Adrenal gland (tissue), 12 donors: ENCODE measurements around the gene NRXN3. TPM values are rescaled to one million over a fixed set of nuclear protein-coding genes. Genes with fewer than 3 reads are reported as not detected.

Experiments used
- DNase-seq, 7 donors: peaks; one replicate each; pipeline ENCODE4 v3.0.0-alpha.2; 2019 to 2020
- H3K27ac ChIP-seq, 5 donors: fragments of 200-600 bp; sonication (generic) in 4 of 5; 1 replicate in 3 of 5; 2 replicates in 2 of 5; pipeline versions ENCODE4 v1.5.1 to v1.8.0; 2016 to 2020; ENCODE audit warnings: mild to moderate bottlenecking in 1 of 5
- H3K27me3 ChIP-seq: fragments of 200-600 bp; 2 replicates; pipeline ENCODE4 v1.8.0; 2021
- H3K36me3 ChIP-seq, 2 donors: fragments of 200-600 bp; replicated peaks in 1 of 2; 1 replicate in 1 of 2; 2 replicates in 1 of 2; pipeline versions ENCODE4 v1.5.1 to v1.8.0; 2018 to 2022
- H3K4me1 ChIP-seq, 2 donors: fragments of 200-600 bp; replicated peaks in 1 of 2; 1 replicate in 1 of 2; 2 replicates in 1 of 2; pipeline versions ENCODE4 v1.5.1 to v1.8.0; 2018 to 2021
- H3K4me3 ChIP-seq, 4 donors: fragments of 200-600 bp; sonication (generic) in 3 of 4; one replicate each; pipeline ENCODE4 v1.5.1; 2016 to 2018
- H3K9me3 ChIP-seq, 3 donors: fragments of 200-600 bp; sonication (generic) in 1 of 3; replicated peaks in 1 of 3; 1 replicate in 2 of 3; 2 replicates in 1 of 3; pipeline versions ENCODE4 v1.5.1 to v1.8.0; 2016 to 2021
- CTCF ChIP-seq, 6 experiments: fragments of 450-650 bp in 4 of 6; fragments of 200-600 bp in 2 of 6; sonication (generic) in 1 of 6; IDR thresholded peaks; 1 replicate in 5 of 6; 2 replicates in 1 of 6; pipeline versions ENCODE4 v1.5.1 to v1.8.0; 2016 to 2021; ENCODE audit warnings: antibody characterized with exemption in 6 of 6, mild to moderate bottlenecking in 2 of 6, moderate library complexity in 1 of 6
- POLR2A ChIP-seq, 2 donors: fragments of 450-650 bp; IDR thresholded peaks; one replicate each; pipeline ENCODE4 v1.6.1; 2017; ENCODE audit warnings: antibody characterized with exemption in 2 of 2, mild to moderate bottlenecking in 2 of 2, moderate library complexity in 1 of 2
- WGBS, 4 donors: extraction: QIAGEN DNeasy Blood & Tissue Kit in 2 of 4; methylation state at CpG; one replicate each; pipeline versions ENCODE4 v1.1.5 to v1.1.7; 2013 to 2017; 5-methylcytosine and 5-hydroxymethylcytosine counted together
- intact Hi-C, 2 donors: fragments of 100-400 bp; cut with DNase I; formaldehyde crosslinking; loops; one replicate each; pipeline versions ENCODE4 v1.14.1 to v1.15.0; 2022 to 2023
- polyA plus RNA-seq, 3 donors: library from polyadenylated mRNA; stranded (reverse); fragments of 200-250 nt in 2 of 3; fragments of 350-450 nt in 1 of 3; fragmentation: Illumina TruSeq in 1 of 3; extraction: RNeasy Lipid Tissue Mini Kit (QIAGEN cat#74804) in 1 of 3; gene quantifications; one replicate each; pipeline ENCODE4 v1.2.3, GENCODE V29; 2013 to 2014
- total RNA-seq, 9 donors: library from RNA; depleted of rRNA in 4 of 9; stranded (reverse); fragments of >200 nt in 4 of 9; fragments of 120-200 nt in 1 of 9; fragmentation: NEBNext Ultra II Directional in 1 of 9; extraction: Animal tissue kit (Norgen Biotek cat#: 25700) in 1 of 9; gene quantifications; one replicate each; pipeline versions ENCODE4 v1.1.0 to v1.2.4, GENCODE V29; 2013 to 2023
- donor health status: healthy with polysubstance abuse.
- donor health status: Bipolar disorder and iron deficiency.
- donor health status: DM: yes; HTN: yes; CAD: no.
- donor health status: DM: no; HTN: no; CAD: no.
- donor health status: DM: no; HTN: no; CAD: no.
- donor health status: DM: yes; HTN: yes; CAD: no.

Gene NRXN3
- total and polyA plus RNA-seq, 12 donors: 0.09 to 8.5 (median 1.6) TPM

DNA sequence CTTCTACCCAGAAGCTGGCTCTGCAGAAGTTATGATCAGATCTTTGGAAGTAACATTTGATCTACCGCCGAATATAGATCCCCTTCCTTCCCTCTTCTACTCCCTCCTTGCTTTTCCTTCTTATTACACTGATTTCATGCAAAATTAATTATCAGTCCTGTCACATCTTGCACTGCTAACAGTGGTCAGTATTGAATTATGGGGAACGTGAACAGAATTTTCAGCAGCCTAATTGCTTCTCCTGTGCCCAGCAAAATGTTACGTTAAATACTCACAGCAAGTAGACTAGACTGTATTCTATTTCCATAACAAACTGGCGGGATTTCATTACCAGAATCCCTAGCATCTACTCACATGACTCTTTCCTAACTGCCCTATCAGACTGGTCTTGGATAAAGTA, 1444.3 kb downstream of the NRXN3 start:
- Histone ChIP-seq H3K4me3 (no peak overlapping the region), H3K36me3 (no peaks in the 10 kb centered on the region), H3K9me3 (no peaks in the 10 kb centered on the region), H3K27ac (no peak overlapping the region), H3K4me1 (no peaks in the 10 kb centered on the region), H3K27me3 (no peaks in the 10 kb centered on the region)
- 71 to 91% (median 83%) methylated on average over 5 of the region's 5 CpGs for WGBS, 4 donors
- DNase-seq: no peak
- TF ChIP-seq CTCF (IDR thresholded peaks at IDR 0.05): no peak
- intact Hi-C loops: no loop called here

DNA sequence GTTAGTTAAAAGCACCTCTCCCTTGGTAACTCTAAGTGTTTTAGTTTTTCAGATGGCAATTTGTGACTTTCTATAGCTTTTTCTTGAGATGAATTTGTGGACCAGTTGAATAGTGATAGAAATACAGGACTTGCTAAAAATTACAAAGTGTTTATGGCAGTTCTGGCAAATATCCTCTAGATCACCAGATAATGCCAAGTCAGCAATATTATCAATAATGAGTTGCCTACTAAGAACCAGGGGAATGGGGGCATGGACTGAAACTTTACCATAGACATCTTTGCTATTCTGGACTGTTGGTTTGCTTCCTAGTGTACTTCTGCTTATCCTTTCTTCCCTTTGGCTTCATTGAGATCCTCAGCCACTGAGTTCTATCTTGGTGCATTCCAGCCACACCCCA, 1456.9 kb downstream of the NRXN3 start:
- Histone ChIP-seq H3K4me1 (no peaks in the 10 kb centered on the region), H3K36me3 (no peaks in the 10 kb centered on the region), H3K27me3 (no peaks in the 10 kb centered on the region), H3K9me3 (no peaks in the 10 kb centered on the region), H3K4me3 (no peak overlapping the region), H3K27ac (no peak overlapping the region)
- intact Hi-C loops: no loop called here
- TF ChIP-seq CTCF (IDR thresholded peaks at IDR 0.05) (no peak), POLR2A (IDR thresholded peaks at IDR 0.05) (no peak)
- no peak for DNase-seq

DNA sequence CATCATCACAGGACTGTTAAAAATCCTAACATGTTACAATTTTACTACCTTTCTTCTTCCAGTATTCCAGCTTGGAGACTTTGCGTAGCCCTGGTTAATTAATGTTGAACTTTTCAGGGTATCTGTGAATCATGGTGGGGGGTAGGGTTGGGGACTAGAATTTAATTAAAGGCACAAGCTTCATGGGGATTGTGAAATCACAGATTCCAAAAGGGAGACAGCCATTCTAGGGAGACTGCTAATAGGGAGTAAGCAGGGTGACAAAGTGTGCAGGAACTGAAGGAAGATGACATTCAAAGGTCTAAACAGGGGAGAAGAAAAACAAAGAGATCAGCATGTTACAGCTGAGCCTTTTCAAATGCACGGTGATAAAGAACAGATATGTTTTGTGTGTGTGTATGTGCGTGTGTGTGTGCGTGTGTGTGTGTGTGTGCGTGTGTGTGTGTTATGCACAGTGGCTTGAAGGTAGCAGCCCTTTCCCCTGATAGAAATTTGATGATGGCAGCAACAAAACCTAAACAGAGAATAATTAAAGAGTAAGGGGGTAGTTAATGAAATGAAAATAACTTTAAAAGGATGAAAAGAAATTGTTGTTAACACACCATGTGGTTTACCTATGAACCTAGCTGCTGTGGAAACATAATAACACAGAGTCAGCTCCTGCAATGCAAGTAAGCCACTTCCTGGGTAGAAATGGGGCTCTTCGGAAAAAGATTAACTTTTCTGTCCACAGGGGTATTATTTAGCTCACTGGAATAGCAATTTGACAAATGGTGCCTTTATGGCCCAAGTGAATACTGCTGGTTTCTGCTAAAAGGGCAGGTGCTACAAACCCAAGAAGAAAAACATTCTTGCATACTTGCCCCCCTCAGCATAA, 1459.5 kb downstream of the NRXN3 start:
- H3K27me3 ChIP-seq: no peaks in the 10 kb centered on the region
- WGBS, 4 donors: 57 to 77% (median 73%) methylated on average over 5 to 6 of the region's 6 CpGs
- DNase-seq: no peak
- no peak overlapping the region for H3K4me3 ChIP-seq
- no peaks in the 10 kb centered on the region for H3K36me3 ChIP-seq
- no peaks in the 10 kb centered on the region for H3K9me3 ChIP-seq
- TF ChIP-seq CTCF (IDR thresholded peaks at IDR 0.05) (no peak), POLR2A (IDR thresholded peaks at IDR 0.05) (no peak)
- H3K27ac ChIP-seq: no peak overlapping the region
- no peaks in the 10 kb centered on the region for H3K4me1 ChIP-seq
- intact Hi-C loops: no loop called here

GRCh38 chr14:79630288-79630960, 1460.3 kb downstream of the NRXN3 start:
- H3K36me3 ChIP-seq: no peaks in the 10 kb centered on the region
- H3K9me3 ChIP-seq: no peaks in the 10 kb centered on the region
- H3K4me1 ChIP-seq: no peaks in the 10 kb centered on the region
- no peaks in the 10 kb centered on the region for H3K27me3 ChIP-seq
- no peak overlapping the region for H3K27ac ChIP-seq
- no peak overlapping the region for H3K4me3 ChIP-seq
- no peak for TF ChIP-seq POLR2A (IDR thresholded peaks at IDR 0.05)
- intact Hi-C loops: no loop called here
- DNase-seq: no peak
- whole genome bisulfite sequencing, 4 donors: 69 to 82% (median 77%) methylated on average over 6 of the region's 6 CpGs
